ENCODE data around the gene GMDS.

GMDS gene

DNA sequence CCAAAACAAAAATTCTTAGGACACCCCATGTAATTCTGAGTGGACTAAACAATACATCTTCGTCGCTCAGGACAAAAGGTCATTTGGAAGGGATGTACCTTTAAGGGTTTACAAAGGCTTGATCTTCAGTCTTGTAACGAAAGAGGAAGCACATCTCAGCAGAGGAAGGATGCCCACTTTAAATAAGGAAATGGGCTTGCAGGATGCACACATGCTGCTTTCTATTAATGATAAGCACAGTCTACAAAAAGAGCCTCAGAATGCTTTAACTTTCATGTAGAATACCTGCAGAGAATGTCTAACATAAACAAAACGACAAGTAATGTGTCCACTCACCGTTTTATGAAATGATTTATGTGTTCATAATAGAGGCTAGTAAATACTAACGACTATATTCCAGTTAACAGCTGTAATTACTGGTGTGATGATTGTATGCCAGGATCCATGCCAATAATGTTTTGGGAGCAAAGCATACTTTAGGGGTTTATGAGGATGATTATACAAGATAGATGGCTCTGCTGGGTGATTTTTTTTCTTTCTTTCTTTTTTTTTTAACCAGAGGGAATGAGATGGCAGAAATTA lies 216.9 kb downstream of the GMDS start:
- Histone ChIP-seq H3K23ac (ENCODE audit: low read length) (no peak overlapping the region), H2AFZ (ENCODE audit: insufficient read depth, low read length, poor library complexity) (no peak overlapping the region), H4K12ac (ENCODE audit: low read depth, low read length) (no peak overlapping the region), H4K8ac (ENCODE audit: low read depth, low read length) (no peak overlapping the region), H4K91ac (ENCODE audit: low read depth, low read length) (no peak overlapping the region), H2AK5ac (ENCODE audit: low read length) (no peak overlapping the region), H3K79me2 (ENCODE audit: control insufficient read depth, insufficient read depth, low read length, poor library complexity) (no peaks in the 10 kb centered on the region), H2BK12ac (ENCODE audit: low read length) (no peak overlapping the region), H3K4me2 (ENCODE audit: low read length) (no peak overlapping the region), H3K36me3 (ENCODE audit: control insufficient read depth in 1 of 2, insufficient read depth in 2 of 2, low read length in 2 of 2) (no peaks in the 10 kb centered on the region), H3K9ac (ENCODE audit: low read length) (no peak overlapping the region), H3K79me1 (ENCODE audit: low read length) (no peaks in the 10 kb centered on the region), H3K14ac (ENCODE audit: low read length) (no peak overlapping the region), H3K27me3 (ENCODE audit: insufficient read depth, low read length) (no peaks in the 10 kb centered on the region), H3K4me1 (ENCODE audit: control insufficient read depth in 1 of 2, insufficient read depth in 2 of 2, low read length in 2 of 2) (no peaks in the 10 kb centered on the region), H3K27ac (ENCODE audit: low read depth, low read length) (no peak overlapping the region), H2BK5ac (ENCODE audit: low read depth, low read length, poor library complexity) (no peak overlapping the region), H3K9me3 (ENCODE audit: insufficient read depth, low read depth, low read length) (no peaks in the 10 kb centered on the region), H2BK120ac (ENCODE audit: insufficient read depth, low read length, poor library complexity) (no peak overlapping the region), H3K18ac (ENCODE audit: low read length) (no peak overlapping the region), H3K4ac (ENCODE audit: low read depth, low read length) (no peak overlapping the region), H3K4me3 (ENCODE audit: low read depth, low read length) (no peak overlapping the region)
- no CpG with 5 or more reads among the region's 6 CpGs for WGBS (ENCODE audit: extremely low coverage, insufficient coverage, insufficient read length)
- no peak for DNase-seq

DNA sequence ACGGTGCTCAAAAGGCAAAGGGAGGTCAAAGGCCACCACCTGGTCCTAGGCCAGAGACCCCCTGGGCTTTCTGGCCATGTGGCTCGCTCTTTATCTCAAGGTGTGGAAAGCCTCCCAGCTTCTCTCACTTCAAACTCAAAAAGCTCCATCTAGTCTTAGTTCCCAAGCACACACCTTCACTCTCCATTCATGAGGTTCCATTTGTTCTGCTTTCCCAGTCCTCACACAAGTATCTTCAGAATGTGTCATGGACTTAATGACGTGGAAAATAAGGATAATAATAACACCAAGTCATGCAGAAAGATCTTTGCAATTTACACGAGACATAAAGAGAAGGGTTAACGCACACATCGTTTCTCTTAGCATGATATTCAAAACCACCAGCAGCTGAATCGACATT lies 219.3 kb downstream of the GMDS start:
- no CpG with 5 or more reads among the region's 7 CpGs for WGBS (ENCODE audit: extremely low coverage, insufficient coverage, insufficient read length)
- H4K8ac ChIP-seq (ENCODE audit: low read depth, low read length) = no peak overlapping the region

GRCh38 chr6:2021713-2022125 lies 223.7 kb downstream of the GMDS start:
- Histone ChIP-seq H3K79me1 (ENCODE audit: low read length) (no peaks in the 10 kb centered on the region), H2BK12ac (ENCODE audit: low read length) (no peak overlapping the region), H3K4me3 (ENCODE audit: low read depth, low read length) (no peak overlapping the region), H4K8ac (ENCODE audit: low read depth, low read length) (no peak overlapping the region), H3K4me1 (ENCODE audit: control insufficient read depth in 1 of 2, insufficient read depth in 2 of 2, low read length in 2 of 2) (no peaks in the 10 kb centered on the region), H3K27ac (ENCODE audit: low read depth, low read length) (no peak overlapping the region), H2BK120ac (ENCODE audit: insufficient read depth, low read length, poor library complexity) (no peak overlapping the region), H3K9ac (ENCODE audit: low read length) (no peak overlapping the region), H3K27me3 (ENCODE audit: insufficient read depth, low read length) (no peaks in the 10 kb centered on the region), H2AFZ (ENCODE audit: insufficient read depth, low read length, poor library complexity) (no peak overlapping the region), H3K36me3 (ENCODE audit: control insufficient read depth in 1 of 2, insufficient read depth in 2 of 2, low read length in 2 of 2) (no peaks in the 10 kb centered on the region), H3K79me2 (ENCODE audit: control insufficient read depth, insufficient read depth, low read length, poor library complexity) (no peaks in the 10 kb centered on the region), H2BK5ac (ENCODE audit: low read depth, low read length, poor library complexity) (no peak overlapping the region), H2AK5ac (ENCODE audit: low read length) (no peak overlapping the region), H3K9me3 (ENCODE audit: insufficient read depth, low read depth, low read length) (no peaks in the 10 kb centered on the region), H3K18ac (ENCODE audit: low read length) (no peak overlapping the region), H3K4me2 (ENCODE audit: low read length) (no peak overlapping the region), H3K23ac (ENCODE audit: low read length) (no peak overlapping the region), H4K12ac (ENCODE audit: low read depth, low read length) (no peak overlapping the region), H3K14ac (ENCODE audit: low read length) (no peak overlapping the region), H3K4ac (ENCODE audit: low read depth, low read length) (no peak overlapping the region), H4K91ac (ENCODE audit: low read depth, low read length) (no peak overlapping the region)
- no peak for DNase-seq
- WGBS (ENCODE audit: extremely low coverage, insufficient coverage, insufficient read length) = no CpG with 5 or more reads among the region's 4 CpGs

More for the DNA sequence above, 219.3 kb downstream of the GMDS start:
- Histone ChIP-seq H3K79me1 (ENCODE audit: low read length) (no peaks in the 10 kb centered on the region), H4K91ac (ENCODE audit: low read depth, low read length) (no peak overlapping the region), H2BK12ac (ENCODE audit: low read length) (no peak overlapping the region), H2BK5ac (ENCODE audit: low read depth, low read length, poor library complexity) (no peak overlapping the region), H3K27me3 (ENCODE audit: insufficient read depth, low read length) (no peaks in the 10 kb centered on the region), H3K79me2 (ENCODE audit: control insufficient read depth, insufficient read depth, low read length, poor library complexity) (no peaks in the 10 kb centered on the region), H2AK5ac (ENCODE audit: low read length) (no peak overlapping the region), H3K9me3 (ENCODE audit: insufficient read depth, low read depth, low read length) (no peaks in the 10 kb centered on the region), H3K14ac (ENCODE audit: low read length) (no peak overlapping the region), H4K12ac (ENCODE audit: low read depth, low read length) (no peak overlapping the region), H3K4me2 (ENCODE audit: low read length) (no peak overlapping the region), H2AFZ (ENCODE audit: insufficient read depth, low read length, poor library complexity) (no peak overlapping the region), H2BK120ac (ENCODE audit: insufficient read depth, low read length, poor library complexity) (no peak overlapping the region), H3K18ac (ENCODE audit: low read length) (no peak overlapping the region), H3K27ac (ENCODE audit: low read depth, low read length) (no peak overlapping the region), H3K4me1 (ENCODE audit: control insufficient read depth in 1 of 2, insufficient read depth in 2 of 2, low read length in 2 of 2) (no peaks in the 10 kb centered on the region), H3K36me3 (ENCODE audit: control insufficient read depth in 1 of 2, insufficient read depth in 2 of 2, low read length in 2 of 2) (no peaks in the 10 kb centered on the region), H3K4ac (ENCODE audit: low read depth, low read length) (no peak overlapping the region), H3K23ac (ENCODE audit: low read length) (no peak overlapping the region), H3K9ac (ENCODE audit: low read length) (no peak overlapping the region), H3K4me3 (ENCODE audit: low read depth, low read length) (no peak overlapping the region)
- no peak for DNase-seq

DNA sequence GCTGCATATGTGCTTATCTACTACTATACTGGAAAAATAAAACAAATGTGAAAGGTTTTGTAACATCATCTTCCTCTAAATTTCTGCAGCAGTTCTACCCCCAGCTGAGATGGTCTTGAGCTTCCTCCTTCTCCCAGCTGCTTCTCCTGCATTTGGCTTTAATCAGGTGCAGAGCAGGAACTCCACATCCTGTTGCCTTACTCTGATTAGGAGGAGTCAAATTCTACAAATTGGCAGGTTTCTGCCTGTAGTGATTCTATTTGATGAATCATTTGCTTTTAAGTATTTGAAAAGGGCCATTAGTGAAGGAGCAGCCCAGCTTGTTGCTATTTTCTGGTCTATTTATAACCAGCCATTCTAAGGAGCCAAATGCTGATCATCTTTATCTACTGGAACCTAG lies 224.5 kb downstream of the GMDS start:
- Histone ChIP-seq H3K36me3 (ENCODE audit: control insufficient read depth in 1 of 2, insufficient read depth in 2 of 2, low read length in 2 of 2) (no peaks in the 10 kb centered on the region), H3K9me3 (ENCODE audit: insufficient read depth, low read depth, low read length) (no peaks in the 10 kb centered on the region), H4K91ac (ENCODE audit: low read depth, low read length) (no peak overlapping the region), H3K14ac (ENCODE audit: low read length) (no peak overlapping the region), H3K9ac (ENCODE audit: low read length) (no peak overlapping the region), H3K4me2 (ENCODE audit: low read length) (no peak overlapping the region), H3K4me1 (ENCODE audit: control insufficient read depth in 1 of 2, insufficient read depth in 2 of 2, low read length in 2 of 2) (no peaks in the 10 kb centered on the region), H2BK120ac (ENCODE audit: insufficient read depth, low read length, poor library complexity) (no peak overlapping the region), H2BK5ac (ENCODE audit: low read depth, low read length, poor library complexity) (no peak overlapping the region), H3K79me2 (ENCODE audit: control insufficient read depth, insufficient read depth, low read length, poor library complexity) (no peaks in the 10 kb centered on the region), H3K79me1 (ENCODE audit: low read length) (no peaks in the 10 kb centered on the region), H4K12ac (ENCODE audit: low read depth, low read length) (no peak overlapping the region), H3K4ac (ENCODE audit: low read depth, low read length) (no peak overlapping the region), H2AK5ac (ENCODE audit: low read length) (no peak overlapping the region), H3K18ac (ENCODE audit: low read length) (no peak overlapping the region), H2AFZ (ENCODE audit: insufficient read depth, low read length, poor library complexity) (no peak overlapping the region), H3K27ac (ENCODE audit: low read depth, low read length) (no peak overlapping the region), H2BK12ac (ENCODE audit: low read length) (no peak overlapping the region), H3K23ac (ENCODE audit: low read length) (no peak overlapping the region), H4K8ac (ENCODE audit: low read depth, low read length) (no peak overlapping the region), H3K27me3 (ENCODE audit: insufficient read depth, low read length) (no peaks in the 10 kb centered on the region), H3K4me3 (ENCODE audit: low read depth, low read length) (no peak overlapping the region)
- no peak for DNase-seq
